H1 (cell line): ENCODE measurements around the gene NUMB.

Experiments used
- SP1 ChIP-seq: IDR thresholded peaks from 2 replicates; pipeline ENCODE4 v1.6.1; 2011; ENCODE audit warnings: low read depth, low read length
- YY1 ChIP-seq: IDR thresholded peaks from 2 replicates; pipeline ENCODE4 v1.6.1; 2011; ENCODE audit warnings: low read depth, mild to moderate bottlenecking, low read length

DNA sequence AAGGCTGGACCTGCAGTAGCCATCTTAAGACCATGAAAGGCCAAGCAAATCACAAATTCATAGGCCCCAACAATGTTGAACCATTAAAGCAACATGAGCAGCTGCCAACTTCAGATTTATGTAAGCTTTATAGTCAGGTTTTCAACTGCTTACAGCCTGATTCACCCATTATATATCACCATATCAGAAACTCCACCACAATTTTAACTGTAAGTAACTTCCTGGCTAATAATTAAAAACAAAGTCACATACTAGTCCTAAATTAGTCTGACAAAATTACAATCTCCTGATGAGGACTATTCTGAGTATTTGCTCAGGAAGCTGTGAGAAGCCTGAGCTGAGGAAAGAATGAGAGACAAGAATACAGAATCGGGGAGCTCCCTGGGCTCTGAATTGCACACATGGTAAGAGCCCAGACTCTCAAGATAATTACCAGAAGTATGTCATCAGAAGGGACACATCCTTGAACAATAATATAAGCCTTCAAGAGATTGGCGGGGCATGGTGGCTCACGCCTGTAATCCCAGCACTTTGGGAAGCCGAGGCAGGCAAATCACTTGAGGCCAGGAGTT lies 55.1 kb downstream of the NUMB start:
- TF ChIP-seq YY1 (no peak), SP1 (no peak)
